Stimulated activated CD4-positive, alpha-beta T cell treated with anti-CD3 and anti-CD28 coated beads, Interleukin-12 subunit alpha, Interleukin-12 subunit beta, amount 100 ng/mL, for 48 hours (primary cell): ENCODE results near the gene PDSS2.
"Not testable (repeated sequence)": the region's sequence is repeated elsewhere in the genome, so short reads cannot be mapped to it uniquely, and the experiment has no call there.

ENCODE experiments used
- DNase-seq, 3 donors: peaks; one replicate each; pipeline ENCODE4 v3.0.0-alpha.2; 2020; ENCODE audit warnings: low read depth in 2 of 3, low spot score in 1 of 3

Gene PDSS2

DNA sequence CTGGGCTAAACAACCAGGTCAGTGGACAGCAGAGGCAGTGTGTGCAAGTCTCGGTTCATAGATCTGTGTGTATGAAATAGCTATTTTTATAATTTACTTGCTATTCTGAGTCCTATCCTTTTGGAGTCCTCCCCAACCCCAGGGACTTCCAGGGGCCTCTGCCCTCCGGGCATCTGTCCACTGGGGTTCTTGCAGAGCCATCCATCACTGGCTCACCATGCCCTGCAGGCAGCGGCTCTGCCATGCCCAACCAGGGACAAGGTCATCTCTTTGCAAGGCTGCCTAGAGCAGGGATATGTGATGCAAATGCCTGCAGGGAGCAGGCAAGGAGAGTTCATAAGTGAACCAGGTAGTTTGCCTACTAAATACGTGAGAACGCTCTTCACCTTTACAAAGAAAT lies 333.6 kb downstream of the PDSS2 start:
- DNase-seq: no peak

DNA sequence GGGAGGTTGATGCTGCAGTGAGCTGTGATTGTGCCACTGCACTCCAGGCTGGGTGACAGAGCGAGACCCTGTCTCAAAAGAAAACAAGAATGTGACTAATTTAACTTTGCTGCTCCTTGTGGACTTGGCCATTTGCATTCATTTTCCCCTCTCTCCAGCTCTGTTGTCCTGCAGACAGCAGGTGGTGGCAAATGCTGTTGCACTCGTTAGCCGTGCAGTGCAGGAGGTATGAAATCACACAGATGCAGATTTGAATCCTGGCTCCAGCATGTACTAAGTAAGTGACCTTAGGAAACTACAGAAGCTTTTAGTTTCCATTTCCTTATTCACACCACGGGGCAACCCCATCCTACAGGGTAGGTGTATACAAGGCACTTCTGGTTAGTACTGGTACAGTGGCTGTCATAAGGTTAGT lies 334.4 kb downstream of the PDSS2 start:
- no peak for DNase-seq

DNA sequence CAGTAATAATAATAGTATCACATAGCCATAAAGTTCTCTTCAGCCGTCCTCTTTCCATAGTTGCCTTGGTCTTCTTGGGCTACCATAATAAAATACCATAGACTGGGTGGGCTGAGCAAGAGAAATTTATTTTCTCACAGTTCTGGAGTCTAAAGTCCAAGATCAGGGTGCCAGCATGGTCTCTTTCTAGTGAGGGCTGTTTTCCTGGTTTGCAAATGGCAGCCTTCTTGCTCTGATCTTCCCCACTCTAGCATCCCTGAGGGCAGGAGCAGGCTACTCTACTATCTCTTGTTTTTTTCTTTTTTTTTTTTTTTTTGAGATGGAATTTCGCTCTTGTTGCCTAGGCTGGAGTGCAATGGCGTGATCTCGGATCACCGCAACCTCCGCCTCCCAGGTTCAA lies 335.9 kb downstream of the PDSS2 start:
- no peak for DNase-seq

DNA sequence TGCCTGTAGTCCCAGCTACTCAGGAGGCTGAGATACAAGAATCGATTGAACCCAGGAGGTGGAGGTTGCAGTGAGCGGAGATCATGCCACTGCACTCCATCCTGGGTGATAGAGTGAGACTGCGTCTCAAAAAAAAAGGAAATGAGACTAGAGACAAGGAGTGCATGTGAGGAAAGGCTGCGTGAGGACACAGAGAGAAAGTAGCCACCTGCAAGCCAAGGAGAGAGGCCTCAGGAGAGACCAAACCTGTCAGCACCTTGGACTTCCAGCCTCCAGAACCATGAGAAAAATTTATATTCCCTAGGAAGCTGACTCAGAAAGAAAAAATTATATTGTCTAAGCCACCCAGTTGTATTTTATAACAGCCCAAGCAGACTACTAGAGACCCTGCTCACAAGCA lies 336.6 kb downstream of the PDSS2 start:
- no peak for DNase-seq

DNA sequence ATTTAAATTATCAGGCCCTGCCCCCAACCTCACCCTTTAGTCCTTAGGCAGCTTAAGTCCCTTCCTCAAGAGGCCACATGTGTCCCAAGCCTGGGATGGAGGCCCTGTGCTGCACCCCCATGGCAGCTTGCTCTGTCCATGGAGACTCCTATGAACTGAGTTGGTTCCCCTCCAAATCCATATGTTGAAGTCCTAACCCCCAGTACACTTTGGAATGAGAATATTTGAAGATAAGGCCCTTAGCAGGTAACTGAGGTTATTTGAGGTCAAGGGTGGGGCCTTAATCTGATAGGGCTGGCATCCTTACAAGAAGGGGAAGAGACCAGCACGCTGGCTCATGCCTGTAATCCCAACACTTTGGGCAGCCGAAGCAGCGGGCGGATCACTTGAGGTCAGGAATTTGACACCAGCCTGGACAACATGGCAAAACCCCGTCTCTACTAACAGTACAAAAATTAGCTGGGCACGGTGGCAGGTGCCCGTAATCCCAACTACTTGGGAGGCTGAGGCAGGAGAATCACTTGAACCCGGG lies 337.3 kb downstream of the PDSS2 start:
- no peak for DNase-seq

DNA sequence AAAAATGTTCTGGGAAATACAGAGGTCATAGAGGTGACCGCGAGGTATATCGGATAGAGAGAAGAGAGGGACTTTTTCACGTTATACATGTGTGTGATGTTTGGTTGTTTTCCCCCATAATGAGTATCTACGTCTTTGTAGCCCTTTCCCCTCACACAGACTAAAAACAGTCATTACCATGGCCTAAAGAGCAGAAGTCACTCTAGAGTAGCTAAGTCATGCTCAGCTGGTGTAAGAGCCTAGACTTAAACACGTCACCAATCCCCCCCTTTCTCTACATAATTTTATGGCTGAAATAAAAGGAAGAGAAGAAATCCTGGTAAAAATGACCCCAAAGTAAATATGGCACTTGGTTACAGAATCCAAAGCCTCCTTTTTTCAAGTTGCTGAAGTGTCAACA lies 338.1 kb downstream of the PDSS2 start:
- DNase-seq: no peak

DNA sequence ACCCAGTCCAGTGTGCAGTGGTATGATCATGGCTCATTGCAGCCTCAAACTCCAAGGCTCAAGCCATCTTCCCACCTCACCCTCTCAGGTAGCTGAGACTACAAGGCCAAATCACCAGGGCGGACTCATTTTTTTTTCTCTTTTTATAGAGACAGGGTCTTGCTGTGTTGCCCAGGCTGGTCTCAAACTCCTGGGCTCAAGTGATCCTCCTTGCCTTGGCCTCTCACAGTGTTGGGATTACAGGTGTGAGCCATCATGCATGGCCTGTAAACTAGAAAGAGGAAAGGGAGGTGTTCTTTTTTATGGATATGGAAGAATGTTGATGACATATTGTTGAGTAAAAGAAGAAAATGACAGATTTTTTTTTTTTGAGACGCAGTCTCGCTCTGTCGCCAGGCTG lies 339.0 kb downstream of the PDSS2 start:
- DNase-seq: no peak

DNA sequence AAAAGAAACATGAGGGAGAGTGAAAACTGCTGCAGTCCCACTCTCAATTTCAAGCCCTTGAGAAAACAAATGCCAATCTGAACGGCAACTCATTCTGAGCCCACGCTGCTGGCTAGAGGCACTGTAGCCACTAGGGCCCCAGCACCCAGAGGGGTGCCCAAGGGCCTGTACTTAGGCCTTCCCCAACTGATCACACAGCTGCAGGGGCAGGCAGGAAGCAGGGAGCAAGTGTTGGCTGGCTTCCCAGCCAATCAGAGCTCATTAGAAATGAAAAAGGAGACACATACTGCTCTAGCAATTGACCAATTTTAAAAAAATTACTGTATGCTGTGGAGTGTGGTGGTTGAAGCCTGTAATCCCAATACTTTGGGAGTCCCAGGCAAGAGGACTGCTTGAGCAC lies 340.4 kb downstream of the PDSS2 start:
- DNase-seq: no peak

DNA sequence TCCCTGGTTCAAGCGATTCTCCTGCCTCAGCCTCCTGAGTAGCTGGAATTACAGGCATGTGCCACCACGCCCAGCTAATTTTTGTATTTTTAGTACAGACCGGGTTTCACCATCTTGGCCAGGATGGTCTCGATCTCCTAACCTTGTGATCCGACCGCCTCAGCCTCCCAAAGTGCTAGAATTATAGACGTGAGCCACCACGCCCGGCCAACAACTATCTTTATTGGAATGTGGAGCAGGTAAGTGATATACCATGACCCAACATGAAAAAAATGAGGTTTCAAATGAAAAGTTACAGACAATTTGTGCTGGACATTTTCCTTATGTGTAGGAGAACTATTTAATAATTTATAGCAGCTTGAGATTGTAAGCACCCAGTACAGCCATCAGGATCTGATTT lies 340.8 kb downstream of the PDSS2 start:
- not testable (repeated sequence) for DNase-seq

DNA sequence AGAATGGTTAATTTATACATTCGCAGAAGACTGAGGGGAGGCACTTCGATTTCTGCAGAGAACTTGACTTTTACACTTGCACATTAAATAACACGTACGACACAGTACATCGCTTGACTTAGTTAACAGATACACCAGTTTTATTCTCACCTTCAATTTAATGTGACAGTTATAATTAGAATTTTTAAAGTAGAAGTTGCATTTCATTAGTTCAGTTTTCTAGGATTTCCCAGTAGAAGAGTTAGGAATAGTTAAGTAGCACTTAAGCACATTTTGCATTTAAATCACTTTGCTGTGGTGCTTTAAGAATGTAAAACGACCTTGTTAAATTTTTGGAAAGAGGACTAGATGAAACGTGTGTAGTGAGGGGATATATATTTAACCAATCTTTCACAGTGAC lies 342.4 kb downstream of the PDSS2 start:
- no peak for DNase-seq

DNA sequence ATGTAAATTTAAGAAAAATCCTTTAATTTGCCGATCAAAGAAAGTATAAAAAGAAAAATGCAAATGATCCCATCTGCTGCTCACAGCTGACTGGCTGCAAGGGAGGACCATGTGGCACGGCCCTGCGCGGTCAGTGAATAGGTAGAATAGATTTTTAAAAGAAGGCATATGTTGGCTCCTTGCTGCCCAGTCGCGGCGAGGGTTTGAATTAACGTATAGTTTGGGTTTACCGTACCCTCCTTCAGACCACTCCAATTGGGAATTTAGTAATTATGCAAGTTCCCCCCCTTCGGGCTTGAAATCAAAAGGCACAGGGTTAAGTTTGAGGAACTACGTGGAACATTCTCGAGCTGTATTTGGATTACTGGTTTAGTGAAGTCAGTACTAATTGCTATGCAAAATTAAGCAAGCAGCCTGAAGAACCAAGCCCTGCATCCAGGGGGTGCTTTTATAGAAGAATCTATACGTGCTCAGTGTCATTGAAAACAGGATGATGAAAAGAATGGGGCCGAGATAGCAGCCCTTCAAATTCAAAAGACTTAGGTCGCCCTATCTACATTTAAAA lies 343.0 kb downstream of the PDSS2 start:
- peak in 1 of 3 donors; percentile 6 for DNase-seq

DNA sequence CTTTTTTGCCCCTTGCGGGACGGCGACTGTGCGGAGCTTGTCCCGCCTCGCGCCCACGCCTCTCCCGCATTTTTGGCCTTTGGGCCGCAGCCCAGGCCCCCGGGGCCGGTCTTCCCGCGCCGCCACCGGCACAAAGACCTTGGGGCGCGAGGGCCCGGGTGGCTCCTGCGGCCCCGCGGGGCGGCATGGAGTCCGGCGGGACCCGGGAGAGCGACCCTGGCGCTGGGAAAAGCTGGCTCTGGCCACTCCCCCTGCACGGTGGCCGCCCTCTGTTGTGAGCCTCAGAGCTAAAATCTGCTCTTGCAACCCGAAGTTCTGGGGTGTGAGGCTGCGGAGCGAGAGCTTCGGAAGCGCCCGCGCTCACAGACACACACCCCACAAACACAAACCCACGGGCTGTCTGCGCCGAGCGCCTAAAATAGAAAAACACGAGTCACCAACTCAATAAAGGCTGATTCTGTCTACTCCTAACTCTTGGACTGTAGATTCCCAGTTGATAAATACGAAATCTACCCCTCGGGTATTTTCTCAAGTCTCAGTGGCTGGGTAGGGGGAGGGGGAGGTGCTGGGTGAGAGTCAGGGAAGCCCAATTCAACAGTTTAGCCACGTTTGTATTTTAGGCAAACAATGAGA lies 343.6 kb downstream of the PDSS2 start:
- DNase-seq: peak in 2 of 3 donors; percentile 12 to 17

DNA sequence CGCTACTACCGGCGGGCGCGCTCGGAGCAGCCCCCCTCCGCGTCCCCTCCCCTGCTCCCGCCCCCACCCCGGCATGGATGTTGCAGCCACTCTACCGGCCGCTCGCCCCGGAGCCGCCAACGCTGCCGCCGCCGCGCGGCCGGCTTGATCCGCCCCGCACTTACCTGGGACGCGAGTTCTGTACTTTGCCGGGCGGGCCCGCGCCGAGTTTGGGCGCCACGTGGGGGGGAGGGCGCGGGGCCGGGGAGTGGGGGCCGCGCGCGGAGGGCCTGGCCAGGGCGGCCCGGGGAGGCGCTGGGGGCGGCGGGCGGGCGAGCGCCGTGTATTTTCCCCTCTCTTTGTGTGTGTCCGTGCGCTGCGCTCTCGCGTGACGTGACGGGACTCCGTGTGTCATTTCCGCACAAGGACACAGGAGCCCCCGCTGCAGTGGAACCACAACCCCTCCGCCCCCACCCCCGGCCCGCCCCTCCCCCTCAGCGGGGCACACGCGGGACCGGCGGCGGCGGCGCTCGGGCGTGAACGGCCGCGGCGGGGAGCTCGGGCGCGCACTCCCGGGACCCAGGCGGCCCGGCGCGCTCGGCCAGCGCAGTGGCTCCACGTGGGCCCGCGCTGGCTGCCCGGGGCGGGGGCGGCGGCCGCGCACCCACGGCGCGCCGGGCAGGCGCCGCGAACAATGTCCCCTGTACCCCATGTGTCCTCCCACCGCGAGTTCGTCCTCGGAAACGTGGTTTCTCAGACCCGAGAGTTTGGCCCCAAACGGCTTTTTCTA lies 344.3 kb downstream of the PDSS2 start, which contains the start of gene BEND3:
TSS of gene BEND3 (minus strand) at position 590 of the 769 bp plus-strand sequence. CDS start 16,230 bp downstream, outside the sequence.
- DNase-seq: peak in 2 of 3 donors; percentile 7 to 16

DNA sequence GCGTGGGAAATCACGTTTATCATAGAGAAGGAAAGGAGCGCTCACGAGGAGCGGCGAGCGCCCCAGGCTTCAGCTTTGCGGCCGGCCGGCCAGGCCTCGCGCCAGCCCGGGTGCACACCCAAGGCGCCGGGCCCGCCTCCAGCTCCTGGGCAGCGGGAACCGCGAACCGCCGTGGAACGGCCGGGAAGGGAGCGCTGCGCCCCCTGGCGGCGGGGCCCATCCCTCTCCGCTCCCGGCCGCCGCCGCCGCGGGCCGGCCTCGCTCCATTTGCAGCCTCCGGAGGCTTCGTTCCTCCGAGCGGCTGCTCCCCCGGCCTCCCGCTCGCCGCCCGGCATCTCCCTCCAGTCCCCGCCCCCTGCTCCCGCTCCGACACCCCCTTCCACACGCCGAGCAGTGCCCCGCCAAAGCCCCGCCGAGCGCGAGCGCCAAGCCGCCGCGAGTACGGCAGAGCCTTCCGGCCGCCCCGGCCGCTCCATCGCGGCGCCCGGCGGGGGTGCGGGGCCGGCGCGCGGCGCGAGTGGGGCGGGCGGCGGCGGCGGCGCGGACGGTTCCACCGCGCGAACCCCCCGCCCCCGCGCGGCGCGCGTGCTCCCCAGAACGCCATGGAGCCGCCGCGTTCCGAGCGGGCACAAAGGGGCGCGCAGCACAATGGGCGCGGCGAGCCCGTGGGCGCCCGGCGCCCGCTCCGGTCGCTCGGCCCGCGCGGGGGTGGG lies 345.0 kb downstream of the PDSS2 start:
- peak; percentile 49 to 75 (median 59) for DNase-seq

DNA sequence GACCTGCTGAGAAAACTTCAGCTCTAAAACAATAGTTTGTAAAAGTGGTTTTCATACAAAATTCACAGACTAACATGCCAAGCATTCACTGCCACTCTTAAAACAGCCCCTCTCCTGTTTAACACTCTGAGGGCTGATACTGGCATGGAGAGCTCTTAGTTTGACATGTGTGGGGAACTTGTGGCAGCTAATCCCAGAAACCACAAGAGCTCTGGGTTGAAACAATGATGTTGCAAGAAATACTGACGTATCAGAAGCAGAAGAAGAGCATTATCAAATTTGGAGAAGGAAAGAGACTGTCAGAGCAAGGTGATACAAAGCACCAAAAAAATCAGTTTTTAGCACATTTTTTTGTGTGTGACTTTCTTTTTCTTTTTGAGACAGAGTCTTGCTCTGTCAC lies 349.2 kb downstream of the PDSS2 start:
- DNase-seq: no peak

DNA sequence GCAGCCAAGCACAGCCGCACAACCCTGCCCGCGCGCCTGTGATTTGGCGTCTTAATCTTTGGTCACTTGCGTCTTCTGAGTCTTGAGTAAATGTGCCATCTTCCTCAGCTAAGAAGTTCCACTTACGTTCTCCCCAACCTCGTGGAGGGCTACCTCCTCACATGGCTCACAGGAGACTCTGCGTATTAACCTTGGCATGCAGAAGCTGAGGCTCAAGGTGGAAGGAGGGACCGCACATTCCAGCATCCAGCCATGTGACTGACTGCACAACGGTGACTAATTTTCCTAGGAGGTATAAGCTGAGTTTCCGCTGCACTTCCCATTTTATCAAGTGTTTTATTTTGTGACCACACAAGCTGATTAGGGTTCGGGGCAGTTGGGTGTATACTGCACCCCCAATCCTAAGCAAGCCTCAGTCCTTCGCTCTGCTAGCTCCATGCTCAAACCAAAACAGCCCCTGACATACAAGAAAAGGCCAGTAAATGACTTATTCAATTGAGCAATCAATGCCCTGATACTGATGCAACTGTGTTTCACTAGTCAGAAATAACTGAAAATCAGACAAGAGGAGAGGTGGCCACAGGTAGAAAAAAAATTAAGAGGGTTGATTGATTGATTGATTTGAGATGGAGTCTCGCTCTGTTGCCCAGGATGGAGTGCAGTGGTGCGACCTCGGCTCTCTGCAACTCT lies 351.0 kb downstream of the PDSS2 start:
- DNase-seq: no peak

DNA sequence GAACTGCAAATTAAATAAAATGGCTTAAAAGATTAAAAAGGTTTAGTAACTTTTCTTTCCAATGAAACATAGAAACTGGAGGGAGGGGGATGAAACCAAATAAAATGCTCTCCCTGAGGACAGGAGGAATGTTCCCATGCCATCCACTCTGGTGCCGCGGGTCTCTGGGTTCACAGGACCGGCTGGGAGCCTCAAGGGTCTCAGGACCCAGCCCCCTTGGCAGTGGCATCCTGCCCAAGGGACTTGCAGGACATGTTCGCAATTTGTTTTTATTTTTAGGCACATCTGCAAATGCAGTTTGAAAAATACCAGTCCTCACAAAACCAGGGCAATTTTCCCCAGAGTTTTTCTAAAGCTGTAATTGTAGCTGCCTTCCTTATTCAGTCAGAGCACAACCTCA lies 351.6 kb downstream of the PDSS2 start:
- DNase-seq: no peak

DNA sequence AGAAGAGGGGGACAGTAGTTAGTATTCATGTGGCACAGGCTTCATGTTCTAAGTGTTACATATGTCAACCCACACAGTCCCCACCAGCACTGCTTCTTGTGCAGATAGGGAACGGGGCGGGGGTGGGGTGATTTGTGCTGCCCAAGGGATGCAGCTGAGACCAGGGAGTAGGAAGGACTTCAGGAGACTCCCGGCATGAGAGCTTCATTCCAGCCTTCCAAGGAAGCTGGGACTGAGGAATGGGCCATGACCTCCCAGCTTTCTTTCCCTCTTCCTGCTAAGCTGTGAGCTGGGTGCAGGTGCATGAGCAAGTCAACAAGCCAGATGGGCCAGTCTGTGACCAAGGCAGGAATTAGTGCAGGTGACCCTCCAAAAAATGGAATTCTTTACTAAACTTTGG lies 353.2 kb downstream of the PDSS2 start:
- no peak for DNase-seq

DNA sequence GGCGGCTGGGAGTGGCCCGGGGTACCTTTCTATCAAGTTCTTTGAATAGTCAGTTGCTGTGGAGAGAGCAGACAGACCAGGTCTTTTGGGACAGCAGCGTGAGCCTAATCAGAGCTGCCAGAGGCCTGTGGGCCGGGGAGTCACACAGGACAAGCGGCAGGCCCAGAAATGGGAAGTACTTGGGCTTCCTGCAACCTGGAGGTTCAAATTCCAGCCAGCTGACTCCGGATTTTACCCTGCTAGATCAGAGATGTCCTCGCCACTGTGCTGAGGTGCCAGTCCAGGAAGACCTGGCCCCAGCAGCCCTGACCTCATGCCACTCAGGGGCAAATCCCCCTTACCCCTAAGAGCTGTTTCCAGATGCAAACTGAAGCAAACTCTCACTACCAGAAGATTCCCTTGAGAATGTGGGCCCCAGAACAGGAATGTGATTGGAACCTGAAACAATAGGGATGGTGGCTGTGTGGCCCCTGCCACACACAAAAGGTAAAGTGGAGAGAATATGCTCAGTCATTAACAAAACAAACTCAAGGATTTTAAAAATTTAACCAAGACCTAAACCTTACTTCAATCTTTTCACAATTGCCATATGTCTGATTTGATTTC lies 353.8 kb downstream of the PDSS2 start:
- DNase-seq: no peak

DNA sequence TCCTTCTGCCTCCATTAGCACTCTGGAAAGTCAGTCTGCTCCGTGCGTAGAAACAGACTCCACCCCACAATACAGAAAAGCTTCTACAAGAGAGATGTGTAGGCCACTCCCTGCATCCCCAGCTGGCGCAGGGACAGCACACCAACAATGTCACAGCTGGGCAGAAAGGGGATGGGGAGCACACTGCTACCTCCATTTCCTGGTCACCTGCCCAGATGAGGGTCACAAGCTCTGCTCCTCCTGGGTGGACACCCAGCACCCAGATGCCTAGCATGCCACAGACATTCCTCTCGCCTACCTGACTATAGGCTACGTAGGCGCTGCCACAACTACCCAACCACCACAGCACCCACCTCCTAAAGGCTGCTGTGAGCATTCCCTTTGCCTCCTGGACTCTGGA lies 356.3 kb downstream of the PDSS2 start:
- DNase-seq: no peak
